HG03469 (cell line): ENCODE data around the gene RGS14.
"Not testable (repeated sequence)": the region's sequence is repeated elsewhere in the genome, so short reads cannot be mapped to it uniquely, and the experiment has no call there.

Experiments
- ATAC-seq: cut with Tn5 transposase; IDR thresholded peaks from one replicate; pipeline ENCODE4 v1.9.1; 2021; ENCODE audit warnings: mild to moderate bottlenecking, moderate library complexity, moderate number of reproducible peaks; ENCODE audit not compliant: unreplicated experiment

RGS14 gene

GRCh38 chr5:177363565-177363964 lies 5.8 kb downstream of the RGS14 start:
- ATAC-seq = no peak

DNA sequence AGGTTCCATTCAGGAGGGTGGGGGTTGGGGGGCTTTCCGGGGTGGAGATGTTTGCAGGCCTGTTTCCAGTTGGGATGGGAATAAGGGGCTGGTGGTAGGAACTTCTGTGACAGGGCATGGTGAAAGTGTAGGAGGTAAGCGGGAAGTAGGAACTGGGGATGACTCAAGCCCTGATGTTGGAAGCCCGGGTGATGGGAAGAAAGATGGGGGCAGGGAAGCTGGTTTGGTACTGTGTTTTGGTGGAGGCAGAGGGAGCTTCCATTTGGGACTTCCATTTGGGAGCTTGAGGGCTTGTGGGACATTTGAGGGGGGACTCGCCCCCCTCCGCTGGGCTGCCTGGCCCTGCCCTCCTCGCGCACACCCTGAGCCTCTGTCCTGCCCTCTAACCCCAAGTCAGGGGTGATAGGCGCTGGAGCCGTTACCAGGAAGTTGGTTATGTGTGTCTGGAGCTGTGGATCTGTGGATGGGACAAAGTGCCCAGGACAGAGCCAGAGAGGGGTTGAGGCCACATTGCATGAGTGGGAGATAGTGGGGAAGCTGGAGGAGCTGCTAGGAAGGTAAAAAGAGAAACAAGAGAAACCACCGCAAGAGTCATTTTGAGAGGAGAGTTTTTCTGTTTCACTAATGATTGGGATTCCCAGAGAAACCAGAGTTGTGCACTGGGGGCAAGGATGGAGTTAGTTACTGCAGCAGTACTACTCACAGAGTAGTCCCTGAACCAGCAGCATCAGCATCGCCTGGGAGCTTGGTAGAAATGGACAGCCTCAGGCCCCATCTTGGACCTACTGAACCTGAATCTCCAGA lies 6.6 kb downstream of the RGS14 start:
- no peak for ATAC-seq

DNA sequence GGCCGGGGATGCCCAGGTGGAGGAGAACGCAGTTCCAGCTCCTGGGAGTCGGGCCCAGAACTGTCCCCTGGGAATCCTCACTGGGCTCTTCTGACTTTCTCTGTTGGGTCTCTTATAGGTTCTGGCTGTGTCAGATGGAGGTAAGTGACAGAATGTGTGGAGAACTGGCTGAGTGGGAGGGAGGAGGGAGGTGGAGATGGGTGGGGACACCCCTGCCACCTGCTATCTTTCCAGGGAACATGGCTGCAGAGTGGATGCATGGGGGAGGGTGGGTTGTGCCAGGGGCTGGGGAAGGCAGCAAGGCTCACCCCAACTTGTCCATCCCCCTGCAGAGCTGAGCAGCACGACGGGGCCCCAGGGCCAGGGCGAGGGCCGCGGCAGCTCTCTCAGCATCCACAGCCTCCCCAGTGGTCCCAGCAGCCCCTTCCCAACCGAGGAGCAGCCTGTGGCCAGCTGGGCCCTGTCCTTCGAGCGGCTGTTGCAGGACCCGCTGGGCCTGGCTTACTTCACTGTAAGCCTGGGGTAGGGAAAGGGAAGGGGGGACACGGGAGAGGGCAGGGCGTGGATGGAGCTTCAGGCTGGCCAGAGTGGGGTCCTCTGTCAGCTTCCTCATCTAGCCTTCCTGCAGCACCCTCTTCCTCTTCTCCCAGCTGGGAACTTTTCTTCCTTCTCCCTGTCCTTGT lies 8.3 kb downstream of the RGS14 start:
- ATAC-seq = no peak

- ATAC-seq = no peak
These were observed 9.0 kb downstream of the RGS14 start for GRCh38 chr5:177366528-177367322.

GRCh38 chr5:177367323-177367848 lies 9.7 kb downstream of the RGS14 start:
- no peak for ATAC-seq

- no peak for ATAC-seq
These were observed 10.5 kb downstream of the RGS14 start for GRCh38 chr5:177367981-177368868.

DNA sequence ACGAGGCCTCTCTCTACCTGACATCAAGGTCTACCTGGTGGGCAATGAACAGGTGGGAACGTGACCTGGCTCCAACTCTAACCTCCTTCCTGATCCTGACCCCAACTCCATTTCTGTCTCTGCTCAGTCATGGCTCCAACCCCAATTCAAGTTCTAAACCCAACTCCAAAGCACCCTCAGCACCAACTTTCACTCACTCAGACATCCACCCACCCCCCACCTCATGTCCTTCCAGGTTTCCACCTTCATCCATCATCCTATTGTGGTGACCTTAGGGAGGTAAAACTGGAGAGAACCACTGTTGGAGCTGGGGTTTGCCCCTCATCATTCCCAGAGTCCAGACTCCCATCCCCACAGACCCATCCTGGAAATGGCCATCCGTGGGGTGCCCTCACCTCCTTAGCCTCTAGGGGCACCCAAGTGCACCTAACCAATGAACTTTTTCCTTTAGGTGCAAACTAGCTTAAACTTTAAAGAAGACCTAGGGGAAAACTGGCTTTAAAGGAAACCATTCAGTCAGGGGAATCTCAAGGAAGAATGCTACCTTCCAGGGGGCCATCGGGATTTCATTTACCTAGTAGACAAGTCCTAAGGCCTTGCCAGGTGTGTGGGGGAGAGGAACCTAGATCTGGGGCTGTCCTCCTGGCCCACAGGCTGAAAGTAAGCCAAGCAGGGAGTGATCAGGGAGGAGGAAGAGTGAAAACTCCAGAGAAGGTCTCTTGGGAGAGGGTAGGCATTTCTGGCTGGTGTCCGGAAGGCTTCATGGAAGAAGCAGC lies 11.3 kb downstream of the RGS14 start:
- no peak for ATAC-seq

GRCh38 chr5:177369645-177370440 lies 12.1 kb downstream of the RGS14 start:
- no peak for ATAC-seq

DNA sequence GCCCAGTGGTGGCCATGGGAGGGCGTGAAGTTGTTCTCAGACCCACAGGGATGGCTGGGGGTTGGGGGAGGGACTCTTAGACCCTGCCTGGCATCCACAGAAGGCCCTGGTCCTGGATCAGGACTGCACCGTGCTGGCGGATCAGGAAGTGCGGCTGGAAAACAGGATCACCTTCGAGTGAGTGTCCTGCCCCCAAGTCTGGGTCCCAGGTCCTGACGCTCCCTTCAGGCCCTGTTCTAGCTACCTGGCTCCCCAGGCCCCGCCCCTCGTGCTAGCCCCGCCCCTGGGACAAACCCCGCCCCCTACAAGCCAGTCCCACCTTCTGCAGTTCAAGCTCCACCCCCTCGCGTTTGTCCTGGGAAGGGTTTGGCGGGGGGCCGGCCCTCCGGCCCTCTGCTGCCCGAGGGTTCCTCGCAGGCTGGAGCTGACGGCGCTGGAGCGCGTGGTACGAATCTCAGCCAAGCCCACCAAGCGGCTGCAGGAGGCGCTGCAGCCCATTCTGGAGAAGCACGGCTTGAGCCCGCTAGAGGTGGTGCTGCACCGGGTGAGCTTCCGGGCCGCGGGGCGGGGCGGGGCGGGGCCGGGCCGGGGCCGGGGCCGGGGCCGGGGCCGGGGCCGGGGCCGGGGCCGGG lies 12.9 kb downstream of the RGS14 start:
- no peak for ATAC-seq

DNA sequence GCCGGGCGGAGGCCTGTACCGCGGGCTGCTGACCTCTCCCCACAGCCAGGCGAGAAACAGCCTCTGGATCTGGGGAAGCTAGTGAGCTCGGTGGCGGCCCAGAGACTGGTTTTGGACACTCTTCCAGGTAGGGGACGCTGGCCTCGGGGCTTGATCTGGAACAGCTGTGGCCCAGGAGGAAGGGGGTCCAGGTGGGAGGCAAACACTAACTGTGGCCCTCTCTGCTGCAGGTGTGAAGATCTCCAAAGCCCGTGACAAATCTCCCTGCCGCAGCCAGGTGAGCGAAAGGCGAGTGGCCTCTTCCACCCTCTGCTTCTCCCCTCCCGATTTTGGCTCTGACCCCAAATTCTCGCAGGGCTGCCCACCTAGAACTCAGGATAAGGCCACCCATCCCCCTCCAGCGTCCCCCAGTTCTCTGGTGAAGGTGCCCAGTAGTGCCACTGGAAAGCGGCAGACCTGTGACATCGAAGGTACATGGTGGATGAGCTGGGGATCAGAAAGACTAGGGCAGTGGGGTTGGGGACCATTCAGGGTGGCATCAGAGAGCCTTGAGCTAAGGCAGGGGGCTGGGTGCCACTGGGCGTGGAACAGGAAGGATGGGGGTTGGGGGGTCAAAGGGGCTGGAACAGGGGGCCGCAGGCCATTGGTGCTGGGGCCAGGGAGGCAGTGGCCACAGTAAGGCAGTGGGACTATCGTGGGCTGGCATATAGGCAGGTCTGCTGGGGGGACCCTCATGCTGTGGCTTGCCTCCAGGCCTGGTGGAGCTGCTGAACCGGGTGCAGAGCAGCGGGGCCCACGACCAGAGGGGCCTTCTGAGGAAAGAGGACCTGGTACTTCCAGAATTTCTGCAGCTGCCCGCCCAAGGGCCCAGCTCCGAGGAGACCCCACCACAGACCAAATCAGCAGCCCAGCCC lies 13.7 kb downstream of the RGS14 start:
- ATAC-seq = no peak

- no peak for ATAC-seq
These were observed 14.5 kb downstream of the RGS14 start for GRCh38 chr5:177372034-177372896.

DNA sequence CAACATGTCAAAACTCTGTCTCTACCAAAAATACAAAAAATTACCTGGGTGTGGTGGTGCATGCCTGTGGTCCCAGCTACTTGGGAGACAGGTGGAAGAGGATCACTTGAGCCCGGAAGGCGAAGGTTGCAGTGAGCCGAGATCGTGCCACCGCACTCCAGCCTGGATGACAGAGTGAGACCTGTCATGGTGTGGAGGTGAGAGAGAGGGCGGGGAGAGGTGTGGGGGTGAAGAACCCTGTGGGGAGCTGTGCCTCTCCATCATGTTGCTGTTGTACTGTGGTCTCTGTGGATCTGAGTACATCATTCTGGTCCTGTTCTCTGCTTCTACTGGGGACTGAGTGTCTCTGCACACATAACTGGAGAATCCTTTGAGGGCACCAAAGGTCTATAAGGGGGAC lies 15.2 kb downstream of the RGS14 start:
- no peak for ATAC-seq

DNA sequence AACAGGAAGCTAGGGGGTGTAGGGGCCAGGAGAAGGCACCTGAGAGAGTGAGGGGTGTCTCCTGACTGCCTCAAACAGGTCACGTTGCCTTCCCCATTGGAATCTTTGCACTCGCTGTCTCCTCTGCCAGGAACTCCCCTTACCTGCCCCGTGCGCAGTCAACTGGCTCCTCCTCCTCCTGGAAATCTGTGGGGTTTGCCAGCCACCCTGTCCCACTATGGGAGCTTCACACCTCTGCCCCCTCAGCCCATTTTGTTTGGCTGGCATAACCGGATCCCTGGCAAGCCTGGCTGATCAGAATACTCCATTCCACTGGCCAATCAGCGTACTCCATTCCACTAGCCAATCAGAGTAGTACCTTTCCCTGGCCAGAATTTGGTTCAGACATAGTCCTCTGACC lies 16.1 kb downstream of the RGS14 start:
- ATAC-seq = no peak

DNA sequence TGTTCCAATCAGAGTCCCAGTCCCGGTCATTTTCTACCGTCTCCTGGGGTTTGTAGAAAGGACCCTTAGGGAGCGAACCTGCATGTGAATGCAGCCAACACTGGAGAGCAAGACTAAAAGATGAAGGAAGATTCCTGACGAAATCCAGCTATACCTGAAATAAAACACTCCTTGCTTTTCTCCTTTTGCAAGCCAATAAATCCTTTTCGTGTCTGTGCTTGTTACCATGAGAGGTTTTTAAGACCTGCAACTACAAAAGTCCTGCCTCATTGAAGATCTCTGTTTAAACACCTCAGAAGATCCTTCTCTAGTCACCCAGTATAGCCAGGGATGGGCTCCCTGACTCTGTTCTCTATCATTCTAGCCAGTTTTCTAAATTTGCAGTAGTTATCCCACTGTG lies 16.5 kb downstream of the RGS14 start:
- no peak for ATAC-seq

DNA sequence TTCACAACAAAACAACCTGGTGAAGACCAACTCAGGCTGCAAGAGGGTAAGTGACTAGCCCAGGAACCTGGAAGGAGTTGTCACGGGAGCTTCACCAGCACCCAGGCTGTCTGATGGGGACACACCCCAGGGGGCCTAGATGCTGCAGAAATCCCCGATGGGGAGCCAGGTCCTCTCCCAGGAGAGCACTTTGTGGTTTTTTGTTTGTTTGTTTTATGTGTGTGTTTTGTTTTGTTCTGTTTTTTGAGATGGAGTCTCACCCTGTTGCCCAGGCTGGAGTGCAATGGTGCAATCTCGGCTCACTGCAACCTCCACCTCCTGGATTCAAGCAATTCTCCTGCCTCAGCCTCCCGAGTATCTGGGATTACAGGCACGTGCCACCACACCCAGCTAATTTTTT lies 17.8 kb downstream of the RGS14 start:
- not testable (repeated sequence) for ATAC-seq

- no peak for ATAC-seq
These were observed 18.4 kb downstream of the RGS14 start for GRCh38 chr5:177376107-177376506.
